ENCODE measurements around the gene POLR2H.

The POLR2H gene

GRCh38 chr3:184380185-184380626 is 18.7 kb downstream of the POLR2H start:
- Histone ChIP-seq H3K27me3 (ENCODE audit: control insufficient read depth, insufficient read depth, low read length, poor library complexity, severe bottlenecking) (peaks cover 35% of the 10 kb centered on the region), H3K4me1 (ENCODE audit: control insufficient read depth, insufficient read depth, low read length) (peaks cover 29% of the 10 kb centered on the region), H3K36me3 (ENCODE audit: control insufficient read depth, insufficient read depth, low read length) (no peaks in the 10 kb centered on the region), H3K9me3 (ENCODE audit: control insufficient read depth, low read length) (no peaks in the 10 kb centered on the region), H3K4me3 (ENCODE audit: insufficient read depth, low read depth, low read length) (peak overlapping the region; percentile 40), H3K27ac (ENCODE audit: insufficient read depth, low read depth, low read length, poor library complexity, severe bottlenecking) (no peak overlapping the region)
- WGBS, 2 experiments, result 0% methylated on average over 56 to 57 of the region's 62 CpGs

- Histone ChIP-seq H3K9me3 (ENCODE audit: control insufficient read depth, low read length) (no peaks in the 10 kb centered on the region), H3K4me1 (ENCODE audit: control insufficient read depth, insufficient read depth, low read length) (peaks cover 29% of the 10 kb centered on the region), H3K4me3 (ENCODE audit: insufficient read depth, low read depth, low read length) (peak overlapping the region; percentile 40), H3K27me3 (ENCODE audit: control insufficient read depth, insufficient read depth, low read length, poor library complexity, severe bottlenecking) (peaks cover 35% of the 10 kb centered on the region), H3K27ac (ENCODE audit: insufficient read depth, low read depth, low read length, poor library complexity, severe bottlenecking) (no peak overlapping the region), H3K36me3 (ENCODE audit: control insufficient read depth, insufficient read depth, low read length) (no peaks in the 10 kb centered on the region)
- 1 to 2% methylated on average over 42 of the region's 42 CpGs for WGBS, 2 experiments
Measured at GRCh38 chr3:184380627-184381260, 19.2 kb downstream of the POLR2H start.

- 5 to 6% methylated on average over 55 of the region's 55 CpGs for WGBS, 2 experiments
- H3K4me3 ChIP-seq (ENCODE audit: insufficient read depth, low read depth, low read length), result peak overlapping the region; percentile 40
Measured at GRCh38 chr3:184381261-184382224, 20.0 kb downstream of the POLR2H start.

GRCh38 chr3:184382326-184383032 is 21.0 kb downstream of the POLR2H start:
- Histone ChIP-seq H3K27me3 (ENCODE audit: control insufficient read depth, insufficient read depth, low read length, poor library complexity, severe bottlenecking) (peaks cover 35% of the 10 kb centered on the region), H3K9me3 (ENCODE audit: control insufficient read depth, low read length) (no peaks in the 10 kb centered on the region), H3K27ac (ENCODE audit: insufficient read depth, low read depth, low read length, poor library complexity, severe bottlenecking) (no peak overlapping the region), H3K4me3 (ENCODE audit: insufficient read depth, low read depth, low read length) (no peak overlapping the region), H3K36me3 (ENCODE audit: control insufficient read depth, insufficient read depth, low read length) (no peaks in the 10 kb centered on the region), H3K4me1 (ENCODE audit: control insufficient read depth, insufficient read depth, low read length) (peaks cover 25% of the 10 kb centered on the region)
- 91 to 93% methylated on average over 16 of the region's 16 CpGs for WGBS, 2 experiments

More at GRCh38 chr3:184381261-184382224, 20.0 kb downstream of the POLR2H start:
- Histone ChIP-seq H3K36me3 (ENCODE audit: control insufficient read depth, insufficient read depth, low read length) (no peaks in the 10 kb centered on the region), H3K27ac (ENCODE audit: insufficient read depth, low read depth, low read length, poor library complexity, severe bottlenecking) (no peak overlapping the region), H3K4me1 (ENCODE audit: control insufficient read depth, insufficient read depth, low read length) (peaks cover 29% of the 10 kb centered on the region), H3K9me3 (ENCODE audit: control insufficient read depth, low read length) (no peaks in the 10 kb centered on the region), H3K27me3 (ENCODE audit: control insufficient read depth, insufficient read depth, low read length, poor library complexity, severe bottlenecking) (peaks cover 35% of the 10 kb centered on the region)

DNA sequence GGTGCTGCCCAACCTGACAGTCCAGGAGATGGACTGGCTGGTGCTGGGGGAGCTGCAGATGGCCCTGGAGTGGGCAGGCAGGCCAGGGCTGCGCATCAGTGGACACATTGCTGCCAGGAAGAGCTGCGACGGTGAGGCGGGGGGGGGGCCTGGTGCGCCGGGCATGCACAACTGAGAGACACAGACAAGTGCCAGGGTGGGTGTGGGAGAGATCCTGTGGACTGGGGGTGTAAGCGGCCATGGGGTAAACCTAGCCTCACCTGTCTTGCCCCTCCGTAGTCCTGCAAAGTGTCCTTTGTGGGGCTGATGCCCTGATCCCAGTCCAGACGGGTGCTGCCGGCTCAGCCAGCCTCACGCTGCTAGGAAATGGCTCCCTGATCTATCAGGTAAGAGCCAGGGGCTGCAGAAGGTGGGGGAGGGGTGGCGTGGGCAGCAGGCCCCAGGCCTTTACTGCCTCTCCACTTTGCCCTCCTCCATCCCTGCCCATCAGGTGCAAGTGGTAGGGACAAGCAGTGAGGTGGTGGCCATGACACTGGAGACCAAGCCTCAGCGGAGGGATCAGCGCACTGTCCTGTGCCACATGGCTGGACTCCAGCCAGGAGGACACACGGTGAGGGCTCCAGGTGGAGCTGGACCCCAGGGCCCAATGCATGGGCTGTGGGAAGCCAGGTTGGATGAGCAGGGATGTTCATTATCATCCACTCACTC is 21.7 kb downstream of the POLR2H start:
- no peak overlapping the region for H3K4me3 ChIP-seq (ENCODE audit: insufficient read depth, low read depth, low read length)
- WGBS, 2 experiments, result 88 to 92% methylated on average over 15 of the region's 15 CpGs
- no peaks in the 10 kb centered on the region for H3K9me3 ChIP-seq (ENCODE audit: control insufficient read depth, low read length)
- H3K27ac ChIP-seq (ENCODE audit: insufficient read depth, low read depth, low read length, poor library complexity, severe bottlenecking), result no peak overlapping the region
- H3K27me3 ChIP-seq (ENCODE audit: control insufficient read depth, insufficient read depth, low read length, poor library complexity, severe bottlenecking), result peaks cover 35% of the 10 kb centered on the region
- H3K4me1 ChIP-seq (ENCODE audit: control insufficient read depth, insufficient read depth, low read length), result peaks cover 18% of the 10 kb centered on the region
- H3K36me3 ChIP-seq (ENCODE audit: control insufficient read depth, insufficient read depth, low read length), result no peaks in the 10 kb centered on the region

GRCh38 chr3:184384342-184384741 is 22.8 kb downstream of the POLR2H start:
- Histone ChIP-seq H3K27me3 (ENCODE audit: control insufficient read depth, insufficient read depth, low read length, poor library complexity, severe bottlenecking) (peaks cover 30% of the 10 kb centered on the region), H3K9me3 (ENCODE audit: control insufficient read depth, low read length) (no peaks in the 10 kb centered on the region), H3K4me3 (ENCODE audit: insufficient read depth, low read depth, low read length) (no peak overlapping the region), H3K36me3 (ENCODE audit: control insufficient read depth, insufficient read depth, low read length) (no peaks in the 10 kb centered on the region), H3K4me1 (ENCODE audit: control insufficient read depth, insufficient read depth, low read length) (peaks cover 7% of the 10 kb centered on the region), H3K27ac (ENCODE audit: insufficient read depth, low read depth, low read length, poor library complexity, severe bottlenecking) (no peak overlapping the region)
- WGBS, 2 experiments, result 93% methylated on average over 9 of the region's 9 CpGs

DNA sequence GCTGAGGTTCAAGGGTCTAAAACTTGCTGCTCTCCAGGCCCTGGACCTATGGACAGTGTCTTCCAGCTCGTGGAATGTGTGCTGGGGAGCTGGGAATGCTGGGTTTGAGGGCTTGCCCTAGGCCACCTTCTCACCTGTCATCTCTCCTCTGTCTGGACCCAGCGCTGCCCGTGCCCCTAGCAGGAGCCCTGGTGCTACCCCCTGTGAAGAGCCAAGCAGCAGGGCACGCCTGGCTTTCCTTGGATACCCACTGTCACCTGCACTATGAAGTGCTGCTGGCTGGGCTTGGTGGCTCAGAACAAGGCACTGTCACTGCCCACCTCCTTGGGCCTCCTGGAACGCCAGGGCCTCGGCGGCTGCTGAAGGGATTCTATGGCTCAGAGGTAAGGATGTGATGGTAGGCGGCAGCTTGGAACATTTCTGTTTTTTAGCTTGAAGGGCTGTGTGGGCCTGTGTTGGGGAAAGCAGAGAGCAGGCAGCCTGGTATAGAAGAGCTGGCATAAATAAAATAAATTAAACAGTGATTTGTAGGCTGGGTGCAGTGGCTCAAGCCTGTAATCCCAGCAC is 23.4 kb downstream of the POLR2H start:
- no peak overlapping the region for H3K4me3 ChIP-seq (ENCODE audit: insufficient read depth, low read depth, low read length)
- peaks cover 30% of the 10 kb centered on the region for H3K27me3 ChIP-seq (ENCODE audit: control insufficient read depth, insufficient read depth, low read length, poor library complexity, severe bottlenecking)
- H3K4me1 ChIP-seq (ENCODE audit: control insufficient read depth, insufficient read depth, low read length), result peaks cover 5% of the 10 kb centered on the region
- H3K27ac ChIP-seq (ENCODE audit: insufficient read depth, low read depth, low read length, poor library complexity, severe bottlenecking), result no peak overlapping the region
- no peaks in the 10 kb centered on the region for H3K9me3 ChIP-seq (ENCODE audit: control insufficient read depth, low read length)
- 93% methylated on average over 8 of the region's 8 CpGs for WGBS, 2 experiments
- no peaks in the 10 kb centered on the region for H3K36me3 ChIP-seq (ENCODE audit: control insufficient read depth, insufficient read depth, low read length)

DNA sequence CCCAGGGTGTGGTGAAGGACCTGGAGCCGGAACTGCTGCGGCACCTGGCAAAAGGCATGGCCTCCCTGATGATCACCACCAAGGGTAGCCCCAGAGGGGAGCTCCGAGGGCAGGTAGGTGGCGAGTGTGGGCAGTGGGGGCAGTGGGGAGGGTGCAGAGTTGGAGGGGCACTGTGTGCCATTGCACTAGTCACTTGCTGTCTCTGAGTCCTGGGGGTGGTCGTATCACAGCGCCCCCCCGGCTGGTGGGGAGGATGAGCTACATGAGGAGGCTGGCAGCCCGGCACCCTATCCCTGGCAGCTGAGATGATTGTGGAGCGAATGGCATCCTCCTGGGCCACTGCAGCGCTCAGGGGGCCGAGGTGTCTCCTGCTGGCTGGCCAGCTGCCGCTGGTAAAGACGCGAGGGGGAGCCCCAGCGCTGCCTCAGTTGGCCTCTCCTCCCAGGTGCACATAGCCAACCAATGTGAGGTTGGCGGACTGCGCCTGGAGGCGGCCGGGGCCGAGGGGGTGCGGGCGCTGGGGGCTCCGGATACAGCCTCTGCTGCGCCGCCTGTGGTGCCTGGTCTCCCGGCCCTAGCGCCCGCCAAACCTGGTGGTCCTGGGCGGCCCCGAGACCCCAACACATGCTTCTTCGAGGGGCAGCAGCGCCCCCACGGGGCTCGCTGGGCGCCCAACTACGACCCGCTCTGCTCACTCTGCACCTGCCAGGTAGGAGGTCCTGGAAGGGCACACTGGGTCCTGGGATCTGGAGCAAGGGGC is 24.7 kb downstream of the POLR2H start:
- Histone ChIP-seq H3K27me3 (ENCODE audit: control insufficient read depth, insufficient read depth, low read length, poor library complexity, severe bottlenecking) (peaks cover 18% of the 10 kb centered on the region), H3K27ac (ENCODE audit: insufficient read depth, low read depth, low read length, poor library complexity, severe bottlenecking) (no peak overlapping the region)
- WGBS, 2 experiments, result 93 to 94% methylated on average over 37 of the region's 37 CpGs

GRCh38 chr3:184387174-184387714 is 25.7 kb downstream of the POLR2H start:
- 93% methylated on average over 12 of the region's 12 CpGs for WGBS, 2 experiments
- Histone ChIP-seq H3K4me3 (ENCODE audit: insufficient read depth, low read depth, low read length) (no peak overlapping the region), H3K4me1 (ENCODE audit: control insufficient read depth, insufficient read depth, low read length) (no peaks in the 10 kb centered on the region), H3K9me3 (ENCODE audit: control insufficient read depth, low read length) (no peaks in the 10 kb centered on the region), H3K27ac (ENCODE audit: insufficient read depth, low read depth, low read length, poor library complexity, severe bottlenecking) (no peak overlapping the region), H3K36me3 (ENCODE audit: control insufficient read depth, insufficient read depth, low read length) (no peaks in the 10 kb centered on the region), H3K27me3 (ENCODE audit: control insufficient read depth, insufficient read depth, low read length, poor library complexity, severe bottlenecking) (peaks cover 8% of the 10 kb centered on the region)

More for the DNA sequence above, 24.7 kb downstream of the POLR2H start:
- Histone ChIP-seq H3K4me1 (ENCODE audit: control insufficient read depth, insufficient read depth, low read length) (no peaks in the 10 kb centered on the region), H3K36me3 (ENCODE audit: control insufficient read depth, insufficient read depth, low read length) (no peaks in the 10 kb centered on the region), H3K9me3 (ENCODE audit: control insufficient read depth, low read length) (no peaks in the 10 kb centered on the region), H3K4me3 (ENCODE audit: insufficient read depth, low read depth, low read length) (no peak overlapping the region)

Measured in ectodermal cell (in vitro differentiated cells).